Stimulated activated naive CD4-positive, alpha-beta T cell (primary cell): ENCODE measurements around the gene NFKBIB.
"Not testable (repeated sequence)": the region's sequence is repeated elsewhere in the genome, so short reads cannot be mapped to it uniquely, and the experiment has no call there.

ENCODE experiments used
- DNase-seq, 6 experiments: peaks; one replicate each; lab custom pipeline; 2025; lab: John Stamatoyannopoulos, UW

Gene NFKBIB, protein sequence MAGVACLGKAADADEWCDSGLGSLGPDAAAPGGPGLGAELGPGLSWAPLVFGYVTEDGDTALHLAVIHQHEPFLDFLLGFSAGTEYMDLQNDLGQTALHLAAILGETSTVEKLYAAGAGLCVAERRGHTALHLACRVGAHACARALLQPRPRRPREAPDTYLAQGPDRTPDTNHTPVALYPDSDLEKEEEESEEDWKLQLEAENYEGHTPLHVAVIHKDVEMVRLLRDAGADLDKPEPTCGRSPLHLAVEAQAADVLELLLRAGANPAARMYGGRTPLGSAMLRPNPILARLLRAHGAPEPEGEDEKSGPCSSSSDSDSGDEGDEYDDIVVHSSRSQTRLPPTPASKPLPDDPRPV

DNA sequence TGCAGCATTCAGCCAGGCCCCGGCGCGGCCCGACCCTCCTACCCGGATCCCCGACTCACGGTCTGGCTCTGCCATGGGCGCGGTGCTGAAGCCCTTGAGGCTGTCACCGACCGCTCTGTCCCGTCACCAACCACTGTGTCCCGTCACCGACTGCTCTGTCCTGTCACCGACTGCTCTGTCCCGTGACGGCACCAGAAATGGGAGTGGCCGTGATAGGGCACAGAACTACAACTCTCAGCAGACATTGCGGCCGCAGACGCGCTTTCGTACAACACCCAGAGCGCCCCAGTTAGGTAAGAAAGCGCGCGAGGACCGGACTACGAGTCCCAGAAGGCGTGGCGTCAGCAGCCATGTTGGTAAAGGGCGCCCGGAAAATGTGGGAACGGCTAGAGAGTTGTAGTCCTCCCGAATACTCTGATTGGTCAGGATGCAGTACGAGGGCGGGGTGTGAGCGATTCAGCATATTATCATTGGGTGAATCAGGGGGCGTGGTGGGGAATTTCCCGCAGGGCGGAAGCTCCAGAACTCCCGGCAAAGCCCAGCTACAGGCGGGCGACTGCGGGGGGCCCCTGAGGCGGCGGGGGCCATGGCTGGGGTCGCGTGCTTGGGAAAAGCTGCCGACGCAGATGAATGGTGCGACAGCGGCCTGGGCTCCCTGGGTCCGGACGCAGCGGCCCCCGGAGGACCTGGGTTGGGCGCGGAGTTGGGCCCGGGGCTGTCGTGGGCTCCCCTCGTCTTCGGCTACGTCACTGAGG, at the start of gene NFKBIB, which contains the start of gene SIRT2:
Gene NFKBIB (plus strand): TSS at position 523 of the 755 bp plus-strand sequence. CDS start 64 bp downstream, at position 587.
Gene SIRT2 (minus strand): TSS at position 172 of the 755 bp plus-strand sequence. CDS start 97 bp downstream, at position 75.
- peak; percentile 95 to 100 (median 98) for DNase-seq

DNA sequence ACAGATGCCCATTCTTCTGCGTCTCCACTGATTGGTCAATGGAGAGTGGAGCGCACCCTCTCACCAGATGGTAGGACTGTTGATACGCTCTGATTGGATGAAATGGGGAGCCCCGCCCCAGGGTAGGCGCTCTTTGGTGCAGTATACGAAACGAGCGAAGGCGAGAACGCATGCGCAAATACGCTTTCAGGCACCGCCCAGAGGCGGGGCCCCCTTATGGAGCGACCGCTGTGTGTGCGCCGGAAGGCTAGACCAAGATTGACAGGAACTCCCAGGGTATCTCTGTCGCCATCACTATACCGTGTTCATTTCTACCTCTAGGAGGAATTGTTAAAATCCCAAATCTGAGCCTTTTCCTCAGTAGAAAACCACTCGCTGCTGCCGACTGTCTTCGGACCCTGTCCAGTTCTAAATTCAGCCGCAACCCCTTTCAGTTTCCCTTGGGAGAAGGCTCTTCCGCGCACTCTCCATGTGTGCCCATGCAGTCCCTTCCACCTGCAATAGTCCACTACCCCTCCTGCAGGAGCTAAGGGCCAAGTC, 49.3 kb upstream of the NFKBIB start:
- peak in 4 of 6 experiments; percentile 98 to 100 (median 100) for DNase-seq

DNA sequence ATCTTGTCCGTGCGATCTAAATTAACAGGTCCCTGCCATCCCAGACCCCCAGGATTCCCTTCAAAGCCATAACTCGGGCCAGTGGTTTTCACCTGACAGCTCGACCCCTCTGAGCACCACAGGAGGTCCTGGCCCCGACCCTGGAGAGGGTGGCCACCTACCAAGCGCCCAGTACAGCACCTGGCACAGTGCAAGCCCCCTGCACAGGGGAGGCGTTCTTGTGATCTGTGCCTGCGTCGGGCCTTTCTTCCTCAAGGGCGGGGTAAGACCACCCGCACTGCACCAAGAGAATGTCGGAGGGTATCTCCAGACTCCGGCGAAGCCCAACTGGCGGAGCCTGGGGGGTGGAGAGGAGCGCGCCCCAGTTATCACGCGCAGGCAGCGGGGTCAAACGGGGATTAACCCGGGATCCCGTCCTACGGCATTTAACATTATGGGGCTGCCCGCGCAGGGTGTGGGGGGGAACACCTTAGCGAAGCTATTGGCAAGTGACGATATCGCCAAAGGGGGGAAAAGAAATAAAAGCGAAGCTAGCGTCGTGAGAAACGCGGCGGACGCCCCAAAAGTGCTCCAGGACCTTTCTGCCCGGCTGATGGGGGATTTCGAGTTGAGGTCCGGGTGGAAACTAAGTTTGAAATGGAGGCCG, 48.7 kb upstream of the NFKBIB start:
- DNase-seq, result peak in 5 of 6 experiments; percentile 40 to 71 (median 59)

DNA sequence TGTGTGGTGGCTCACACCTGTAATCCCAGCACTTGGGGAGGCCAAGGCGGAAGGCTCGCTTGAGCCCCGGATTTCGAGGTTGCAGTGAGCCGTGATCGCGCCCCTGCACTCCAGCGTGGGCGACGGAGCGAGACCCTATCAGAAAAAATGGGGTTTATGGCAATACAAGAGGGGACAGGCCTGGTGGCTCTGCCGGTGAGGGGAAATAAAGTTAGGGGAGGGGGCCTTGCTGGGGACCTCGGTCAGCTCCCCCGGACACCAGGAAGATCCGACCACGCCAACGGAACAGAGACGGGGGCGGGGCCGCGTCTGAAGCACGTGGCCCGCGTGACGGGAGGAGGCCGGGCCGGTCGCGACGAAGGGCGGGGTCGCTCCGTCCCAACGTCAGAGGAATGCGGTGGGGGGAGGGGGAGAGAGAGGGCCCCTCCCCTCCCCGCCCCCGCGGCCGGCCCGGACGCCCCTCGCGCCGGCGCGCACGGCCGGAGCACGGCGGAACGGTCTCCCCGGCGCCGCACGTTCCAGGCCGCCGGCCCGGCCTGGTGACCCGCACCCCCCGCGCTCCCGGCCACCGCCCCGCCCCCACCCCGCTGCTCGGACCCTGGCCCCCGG, 48.0 kb upstream of the NFKBIB start:
- DNase-seq, result peak; percentile 73 to 89 (median 83)

DNA sequence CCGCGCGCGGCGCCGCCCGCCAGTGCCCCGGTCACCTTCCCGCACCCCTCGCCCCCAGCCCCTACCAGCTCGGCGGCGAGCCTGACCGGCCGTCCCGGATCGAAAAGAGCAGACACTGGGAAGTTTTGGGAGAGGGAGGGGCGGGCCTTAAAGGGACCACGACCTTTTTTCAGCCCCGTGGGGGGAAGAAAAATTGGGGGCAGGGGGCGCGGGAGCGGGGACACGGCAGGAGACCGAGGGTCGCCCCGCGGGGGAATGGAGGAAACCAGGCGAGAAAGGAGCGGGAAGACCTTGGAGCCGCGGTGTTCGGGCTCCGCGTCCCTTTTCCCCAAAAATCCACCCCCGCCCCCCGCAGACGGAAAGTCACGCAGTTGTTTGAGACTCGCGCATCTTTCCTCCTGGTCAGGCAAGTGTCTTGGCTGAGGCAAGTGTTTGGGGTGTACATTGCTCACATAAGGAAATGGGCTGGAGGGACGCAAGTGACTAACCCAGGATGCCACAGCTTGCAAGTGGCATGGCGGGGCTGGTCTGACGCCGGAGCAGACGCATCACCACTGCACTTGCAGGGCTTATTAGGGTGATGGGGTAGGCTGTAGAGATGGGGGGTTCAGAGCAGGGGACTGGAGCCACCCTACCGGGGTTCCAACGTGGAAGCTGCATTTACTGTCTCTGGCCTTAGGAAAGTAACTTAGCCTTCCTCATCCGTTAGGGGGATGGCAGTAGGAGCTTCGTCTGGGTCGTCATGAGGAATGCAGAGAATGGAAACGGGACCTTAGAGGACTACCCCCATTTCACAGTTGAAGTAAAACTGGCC, 47.3 kb upstream of the NFKBIB start:
- peak in 4 of 6 experiments; percentile 26 to 55 (median 46) for DNase-seq

DNA sequence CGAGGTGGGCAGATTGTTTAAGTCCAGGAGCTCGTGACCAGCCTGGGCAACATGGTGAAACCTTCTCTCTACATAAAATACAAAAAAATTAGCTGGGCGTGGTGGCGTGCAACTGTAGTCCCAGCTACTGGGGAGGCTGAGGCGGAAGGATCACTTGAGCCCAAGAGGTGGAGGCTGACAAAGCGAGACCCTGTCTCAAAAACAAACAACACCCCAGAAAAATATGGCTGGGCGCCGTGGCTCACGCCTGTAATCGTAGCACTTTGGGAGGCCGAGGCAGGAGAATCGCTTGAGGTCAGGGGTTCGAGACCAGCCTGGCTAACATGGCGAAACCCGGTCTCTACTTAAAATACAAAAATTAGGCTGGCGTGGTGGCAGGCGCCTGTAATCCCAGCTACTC, 46.6 kb upstream of the NFKBIB start:
- no peak for DNase-seq

DNA sequence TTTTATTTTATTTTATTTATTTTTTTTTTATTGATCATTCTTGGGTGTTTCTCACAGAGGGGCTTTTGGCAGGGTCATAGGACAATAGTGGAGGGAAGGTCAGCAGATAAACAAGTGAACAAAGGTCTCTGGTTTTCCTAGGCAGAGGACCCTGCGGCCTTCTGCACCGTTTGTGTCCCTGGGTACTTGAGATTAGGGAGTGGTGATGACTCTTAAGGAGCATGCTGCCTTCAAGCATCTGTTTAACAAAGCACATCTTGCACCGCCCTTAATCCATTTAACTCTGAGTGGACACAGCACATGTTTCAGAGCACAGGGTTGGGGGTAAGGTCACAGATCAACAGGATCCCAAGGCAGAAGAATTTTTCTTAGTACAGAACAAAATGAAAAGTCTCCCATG, 44.8 kb upstream of the NFKBIB start:
- not testable (repeated sequence) for DNase-seq

DNA sequence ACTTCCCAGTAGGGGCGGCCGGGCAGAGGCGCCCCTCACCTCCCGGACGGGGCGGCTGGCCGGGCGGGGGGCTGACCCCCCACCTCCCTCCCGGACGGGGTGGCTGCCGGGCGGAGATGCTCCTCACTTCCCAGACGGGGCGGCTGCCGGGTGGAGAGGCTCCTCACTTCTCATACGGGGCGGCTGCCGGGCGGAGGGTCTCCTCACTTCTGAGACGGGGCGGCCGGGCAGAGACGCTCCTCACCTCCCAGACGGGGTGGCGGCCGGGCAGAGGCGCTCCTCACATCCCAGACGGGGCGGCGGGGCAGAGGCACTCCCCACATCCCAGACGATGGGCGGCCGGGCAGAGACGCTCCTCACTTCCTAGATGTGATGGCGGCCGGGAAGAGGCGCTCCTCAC, 44.0 kb upstream of the NFKBIB start:
- DNase-seq, result not testable (repeated sequence)

DNA sequence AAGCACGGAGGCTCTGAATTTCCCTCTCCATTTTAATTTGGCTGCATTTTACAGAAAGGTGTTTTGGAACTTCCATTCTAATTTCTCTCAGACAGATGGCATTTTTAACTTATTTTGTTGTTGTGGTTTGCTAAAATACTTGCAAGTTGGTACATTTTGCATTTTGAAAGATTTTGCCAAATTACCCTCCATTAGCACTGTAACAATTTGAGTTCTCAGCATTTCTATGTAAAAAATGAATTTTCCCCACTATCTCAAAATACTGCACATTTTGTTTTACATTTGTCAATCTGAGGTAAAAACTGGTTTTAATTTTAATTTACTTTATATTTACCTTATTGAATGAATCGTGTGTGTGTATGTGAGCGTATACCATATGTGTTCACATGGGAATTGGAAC, 43.0 kb upstream of the NFKBIB start:
- DNase-seq, result no peak

DNA sequence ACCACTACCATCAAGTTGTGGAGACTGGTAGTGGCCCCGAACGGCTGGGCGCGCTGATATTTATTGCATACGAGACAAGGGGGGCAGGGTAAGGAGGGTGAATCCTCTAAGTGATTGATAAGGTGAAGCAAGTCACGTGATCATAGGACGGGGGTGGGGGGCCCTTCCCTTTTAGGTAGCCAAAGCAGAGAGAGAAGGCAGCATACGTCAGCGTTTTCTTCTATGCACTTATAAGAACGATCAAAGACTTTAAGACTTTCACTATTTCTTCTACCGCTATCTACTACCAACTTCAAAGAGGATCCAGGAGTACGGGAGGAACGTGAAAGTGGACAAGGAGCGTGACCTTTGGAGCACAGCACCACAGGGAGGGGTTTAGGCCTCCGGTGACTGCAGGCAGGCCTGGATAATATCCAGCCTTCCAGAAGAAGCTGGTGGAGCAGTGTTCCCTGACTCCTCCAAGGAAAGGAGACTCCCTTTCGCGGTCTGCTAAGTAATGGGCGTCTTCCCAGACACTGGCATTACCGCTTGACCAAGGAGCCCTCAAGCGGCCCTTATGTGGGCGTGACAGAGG, 40.1 kb upstream of the NFKBIB start:
- DNase-seq, result not testable (repeated sequence)

DNA sequence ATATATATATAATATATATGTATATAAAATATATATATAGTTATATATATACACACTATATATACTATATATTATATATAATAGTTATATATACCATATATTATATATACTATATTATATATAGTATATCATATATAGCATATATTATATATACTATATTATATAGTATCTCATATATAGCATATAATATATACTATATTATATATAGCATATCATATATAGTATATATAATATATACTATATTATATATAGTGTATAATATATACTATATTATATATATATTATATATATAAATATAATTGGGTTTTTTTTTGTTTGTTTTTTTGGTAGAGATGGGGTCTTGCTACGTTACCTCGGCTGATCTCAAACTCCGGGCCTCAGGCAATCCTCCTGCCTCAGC, 38.4 kb upstream of the NFKBIB start:
- no peak for DNase-seq

DNA sequence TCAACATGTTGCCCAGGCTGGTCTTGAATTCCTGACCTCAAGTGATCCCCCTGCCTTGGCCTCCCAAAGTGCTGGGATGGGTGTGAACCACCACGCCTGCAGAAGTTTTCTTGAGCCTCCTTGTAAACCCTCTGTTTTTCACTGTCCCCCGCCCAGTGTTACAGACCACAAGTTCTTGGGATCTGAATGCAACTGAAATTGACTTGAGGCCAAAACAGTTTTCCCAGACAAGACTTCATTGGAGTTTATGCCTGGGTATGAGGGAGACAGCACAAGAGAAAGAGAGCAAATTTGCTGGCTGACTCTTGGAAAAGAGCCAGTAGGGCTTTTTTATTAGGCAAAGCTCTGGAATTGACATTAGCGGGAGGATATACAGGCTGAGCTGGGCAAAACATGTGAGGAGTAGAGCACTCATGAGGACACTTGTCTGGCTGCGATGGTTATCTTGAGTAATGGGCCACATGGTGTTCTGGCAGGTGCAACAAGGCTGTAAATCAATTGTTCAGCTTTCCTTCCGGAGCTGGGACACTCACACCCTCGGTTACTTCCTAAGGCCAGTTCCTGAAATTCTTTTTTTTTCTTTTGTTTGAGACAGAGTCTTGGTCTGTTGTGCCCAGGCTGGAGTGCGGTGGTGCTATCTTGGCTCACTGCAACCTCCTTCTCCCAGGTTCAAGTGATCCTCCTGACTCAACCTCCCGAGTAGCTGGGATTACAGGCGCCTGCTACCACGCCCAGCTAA, 37.3 kb upstream of the NFKBIB start:
- no peak for DNase-seq

DNA sequence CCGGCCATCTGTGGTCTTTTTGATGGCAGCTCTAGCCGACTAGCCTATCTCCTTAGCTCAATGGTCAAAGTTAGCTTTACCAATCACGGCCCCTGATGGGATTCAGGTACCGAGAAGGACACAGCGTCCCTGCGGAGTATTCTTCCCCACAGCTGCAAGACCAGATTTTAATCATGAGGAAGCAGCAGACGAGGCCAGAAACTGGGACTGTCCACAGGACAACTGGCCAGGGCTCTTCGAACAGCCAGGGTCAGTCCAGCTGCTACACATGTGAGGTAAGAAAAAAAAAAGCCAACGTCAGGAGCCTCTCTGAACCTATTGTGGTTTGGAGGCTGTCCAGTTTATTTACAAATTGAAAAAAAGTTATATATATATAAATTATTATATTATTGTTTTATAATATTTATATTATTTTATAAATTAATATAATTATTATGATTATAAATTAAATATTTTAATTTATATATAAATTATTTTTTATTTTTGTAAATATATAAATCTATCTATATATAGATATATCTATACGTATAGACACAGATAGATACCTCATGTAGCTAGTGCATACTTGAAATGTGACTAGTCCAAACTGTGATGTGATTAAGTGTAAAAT, 32.5 kb upstream of the NFKBIB start:
- no peak for DNase-seq

DNA sequence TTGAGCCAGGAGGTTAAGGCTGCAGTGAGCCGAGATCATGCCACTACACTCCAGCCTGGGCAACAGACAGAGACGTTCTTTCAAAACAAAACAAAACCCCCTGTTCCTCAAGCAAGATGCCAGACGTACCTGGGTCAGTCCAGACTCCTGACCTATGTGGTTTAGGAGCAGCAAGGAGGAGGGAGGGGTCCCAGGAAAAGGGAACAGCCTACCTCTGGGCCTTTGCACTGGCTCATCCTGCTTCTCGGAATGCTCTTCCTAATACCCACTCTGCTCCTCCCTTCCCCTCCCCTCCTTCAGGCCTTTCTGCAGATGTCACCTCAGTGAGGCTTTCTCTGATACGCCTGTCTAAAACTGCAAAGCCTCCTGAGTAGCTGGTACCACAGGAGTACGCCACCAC, 31.2 kb upstream of the NFKBIB start:
- no peak for DNase-seq

DNA sequence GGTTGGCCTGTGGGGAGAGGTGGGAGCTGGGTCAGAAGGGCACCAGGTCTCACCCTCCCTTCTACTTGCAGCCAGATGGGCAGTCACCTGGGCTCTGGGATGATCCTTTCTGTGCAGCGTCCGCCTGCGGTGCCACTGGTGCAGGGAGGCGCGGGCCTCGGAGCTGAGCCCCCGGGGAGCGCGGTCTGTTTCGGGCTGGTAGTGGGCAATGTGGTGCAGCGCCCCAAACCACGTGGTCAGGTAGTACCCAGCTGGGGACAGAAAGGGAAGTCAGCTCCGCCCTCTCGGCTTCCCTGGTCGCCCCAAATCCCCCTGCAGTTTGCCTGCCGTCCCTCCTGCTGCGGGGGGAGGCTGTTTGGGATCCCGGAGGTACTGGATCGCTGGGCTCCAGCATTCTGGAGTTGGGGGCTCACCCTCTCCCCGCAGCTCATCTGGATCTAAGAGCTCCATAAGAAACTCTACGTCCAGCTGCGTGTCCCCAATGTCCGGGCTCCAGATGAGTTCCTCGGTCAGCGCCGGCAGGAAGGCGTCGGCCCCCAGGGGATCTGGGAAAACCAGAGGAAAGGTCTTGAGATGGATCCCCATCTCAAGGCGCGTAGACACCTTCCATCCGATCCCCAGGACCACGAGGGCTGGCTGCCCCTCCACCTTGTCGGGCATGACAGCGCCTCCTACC, 30.5 kb upstream of the NFKBIB start:
- DNase-seq, result peak in 1 of 6 experiments; percentile 21

DNA sequence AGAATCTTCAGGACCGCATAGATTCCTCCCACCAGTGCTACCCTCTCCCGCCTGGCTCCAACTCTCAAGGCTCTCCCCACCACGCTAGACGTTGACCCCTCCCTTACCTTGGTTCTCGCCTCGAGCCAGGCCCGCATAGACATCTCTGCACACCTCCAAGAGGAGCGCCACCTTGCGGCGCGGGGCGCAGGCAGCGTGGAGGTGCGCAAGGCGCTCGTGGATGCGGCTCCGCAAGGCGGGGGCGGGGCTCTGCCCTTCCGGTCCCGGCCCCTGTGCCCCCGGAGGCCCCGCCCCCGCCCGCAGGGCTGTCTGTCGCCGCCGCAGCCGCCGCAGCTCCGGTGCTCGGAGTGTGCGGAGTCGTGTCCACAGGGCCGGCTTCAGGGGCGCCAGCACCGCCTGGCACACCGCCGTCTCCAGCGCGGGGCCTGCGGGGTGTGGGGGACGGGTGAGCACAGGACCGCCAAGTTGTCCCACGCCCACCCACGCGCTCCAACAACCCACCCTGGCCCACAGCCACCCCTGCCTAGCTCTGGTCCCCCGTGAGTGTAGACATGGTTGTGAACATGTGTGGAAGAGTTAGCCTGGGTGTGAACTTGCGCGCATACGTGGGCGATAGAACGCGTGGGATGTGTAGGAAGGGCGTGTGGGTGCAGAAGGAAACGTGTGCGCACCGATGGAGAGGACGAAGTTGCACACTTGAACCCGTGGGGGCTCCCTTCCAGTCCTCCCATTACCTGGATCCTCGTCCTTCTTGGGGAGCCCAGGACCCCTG, 29.7 kb upstream of the NFKBIB start:
- peak; percentile 89 to 94 (median 91) for DNase-seq

DNA sequence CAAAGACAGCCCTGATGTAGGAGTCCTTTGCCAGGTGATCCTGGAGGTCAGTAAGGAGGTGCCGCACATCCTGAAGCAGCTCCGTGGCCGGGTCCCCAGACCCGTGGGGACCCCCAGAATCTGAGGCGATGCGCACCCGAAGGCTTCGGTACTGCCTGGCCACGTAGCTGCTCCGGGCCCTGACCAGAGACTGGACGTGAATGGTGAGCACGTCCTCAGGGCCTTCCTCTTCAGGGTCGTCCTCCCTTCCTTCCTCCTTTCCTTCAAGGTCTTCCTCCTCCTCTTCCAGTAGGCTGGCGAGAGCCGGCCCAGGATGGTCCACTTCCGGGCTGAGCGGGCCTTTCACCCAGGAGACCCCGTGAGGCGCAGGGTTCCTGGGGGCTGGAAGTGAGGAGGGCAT, 29.2 kb upstream of the NFKBIB start:
- DNase-seq, result no peak

DNA sequence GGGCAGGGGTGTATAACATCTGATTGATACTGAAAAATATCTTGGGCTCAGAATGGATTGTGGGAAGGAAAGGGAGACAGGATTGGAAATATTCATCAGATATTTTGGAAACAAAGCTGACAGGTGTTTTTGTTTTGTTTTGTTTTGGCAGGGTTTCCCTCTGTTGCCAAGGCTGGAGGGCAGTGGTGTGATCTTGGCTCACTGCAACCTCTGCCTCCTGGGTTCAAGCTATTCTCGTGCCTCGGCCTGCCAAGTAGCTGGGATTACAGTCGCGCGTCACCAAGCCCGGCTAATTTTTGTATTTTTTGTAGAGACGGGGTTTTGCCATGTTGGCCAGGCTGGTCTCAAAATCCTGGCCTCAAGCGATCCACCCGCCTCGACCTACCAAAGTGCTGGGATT, 26.4 kb upstream of the NFKBIB start:
- not testable (repeated sequence) for DNase-seq
